ENCODE measurements around the gene PRR7. TPM values are rescaled to one million over a fixed set of nuclear protein-coding genes. Genes with fewer than 3 reads are reported as not detected.

PRR7 gene
- total and polyA plus RNA-seq, 2 experiments from 2014 or later, result 7.6 to 9.7 TPM

DNA sequence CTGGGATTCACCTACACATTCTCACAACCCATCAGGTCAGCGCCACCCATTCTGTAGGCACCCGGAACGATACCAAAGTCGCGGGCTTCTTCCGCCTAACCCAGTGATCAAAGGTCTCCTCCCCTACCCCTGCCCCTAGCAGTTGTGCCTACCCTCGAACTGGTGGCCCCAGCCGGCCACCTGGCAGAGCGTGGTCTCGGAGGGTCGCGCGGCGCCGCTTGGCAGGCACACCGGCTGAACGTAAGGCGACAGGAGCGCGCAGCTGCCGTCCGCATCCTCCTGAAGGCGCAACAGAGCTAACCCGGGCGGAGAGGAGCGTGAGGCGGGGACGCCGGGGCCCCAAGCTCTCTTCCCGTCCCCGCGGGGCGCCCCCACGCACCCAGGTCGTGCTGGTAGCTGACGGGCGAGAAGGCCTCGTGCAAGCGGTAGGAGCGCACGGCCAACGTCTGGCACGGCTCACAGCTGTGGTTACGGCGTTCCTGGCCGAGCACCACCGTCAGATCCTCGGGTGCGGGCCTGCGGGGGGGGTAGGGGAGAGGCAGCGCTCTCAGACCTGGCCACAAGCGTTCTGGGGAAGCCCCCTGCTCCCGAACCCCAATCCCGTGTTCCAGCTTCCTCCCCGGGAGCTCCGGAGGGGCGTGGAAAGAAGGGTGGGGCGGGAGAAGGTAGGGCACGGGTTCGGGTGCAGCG is 43.4 kb upstream of the PRR7 start:
- Histone ChIP-seq H2AFZ (peak overlapping the region; percentile 99), H3K79me2 (replicated peaks; ENCODE audit: insufficient read depth) (no peaks in the 10 kb centered on the region), H3K27ac (ENCODE audit: low read depth) (no peak overlapping the region), H3K4me1 (ENCODE audit: insufficient read depth) (peaks cover 6% of the 10 kb centered on the region; the same call in 1 of the 2 replicates), H3F3A (replicated peaks; ENCODE audit: low read depth) (peaks cover 23% of the 10 kb centered on the region), H3K9me2 (ENCODE audit: insufficient read depth) (peaks cover 3% of the 10 kb centered on the region; the same call in 1 of the 2 replicates), H3K36me3 (ENCODE audit: insufficient read depth) (no peaks in the 10 kb centered on the region), H3K4me2 (peak overlapping the region; percentile 90), H3K4me3 (peak overlapping the region; percentile 71), H3K27me3 (ENCODE audit: insufficient read depth) (peaks cover 84% of the 10 kb centered on the region), H4K20me1 (replicated peaks; ENCODE audit: insufficient read depth) (no peaks in the 10 kb centered on the region)
- Mint-ChIP-seq H3K4me3 (peak overlapping the region; percentile 78), H3K36me3 (ENCODE audit: low read depth) (no peaks in the 10 kb centered on the region), H3K27ac (no peak overlapping the region), H3K27me3 (ENCODE audit: insufficient read depth, low read depth, poor library complexity) (peaks cover 64% of the 10 kb centered on the region), H3K4me1 (peaks cover 18% of the 10 kb centered on the region; the same call in 2 of the 3 replicates), H3K9me3 (no peaks in the 10 kb centered on the region)
- DNase-seq (ENCODE audit: low spot score) (peak; percentile 65), ATAC-seq (peak; percentile 19)
- TF ChIP-seq EZH2 (IDR thresholded peaks at IDR 0.05; ENCODE audit: low read depth, unreplicated experiment) (peak; percentile 41), NANOG (IDR thresholded peaks at IDR 0.05; ENCODE audit: borderline replicate concordance) (no peak), POLR2AphosphoS5 (IDR thresholded peaks at IDR 0.05; ENCODE audit: low read depth) (0 out of 2 replicates have a peak, but pooled peaks have one; percentile 24)
- TF ChIP-seq, protein P1, sequence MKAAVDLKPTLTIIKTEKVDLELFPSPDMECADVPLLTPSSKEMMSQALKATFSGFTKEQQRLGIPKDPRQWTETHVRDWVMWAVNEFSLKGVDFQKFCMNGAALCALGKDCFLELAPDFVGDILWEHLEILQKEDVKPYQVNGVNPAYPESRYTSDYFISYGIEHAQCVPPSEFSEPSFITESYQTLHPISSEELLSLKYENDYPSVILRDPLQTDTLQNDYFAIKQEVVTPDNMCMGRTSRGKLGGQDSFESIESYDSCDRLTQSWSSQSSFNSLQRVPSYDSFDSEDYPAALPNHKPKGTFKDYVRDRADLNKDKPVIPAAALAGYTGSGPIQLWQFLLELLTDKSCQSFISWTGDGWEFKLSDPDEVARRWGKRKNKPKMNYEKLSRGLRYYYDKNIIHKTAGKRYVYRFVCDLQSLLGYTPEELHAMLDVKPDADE (IDR thresholded peaks at IDR 0.05), result no peak

DNA sequence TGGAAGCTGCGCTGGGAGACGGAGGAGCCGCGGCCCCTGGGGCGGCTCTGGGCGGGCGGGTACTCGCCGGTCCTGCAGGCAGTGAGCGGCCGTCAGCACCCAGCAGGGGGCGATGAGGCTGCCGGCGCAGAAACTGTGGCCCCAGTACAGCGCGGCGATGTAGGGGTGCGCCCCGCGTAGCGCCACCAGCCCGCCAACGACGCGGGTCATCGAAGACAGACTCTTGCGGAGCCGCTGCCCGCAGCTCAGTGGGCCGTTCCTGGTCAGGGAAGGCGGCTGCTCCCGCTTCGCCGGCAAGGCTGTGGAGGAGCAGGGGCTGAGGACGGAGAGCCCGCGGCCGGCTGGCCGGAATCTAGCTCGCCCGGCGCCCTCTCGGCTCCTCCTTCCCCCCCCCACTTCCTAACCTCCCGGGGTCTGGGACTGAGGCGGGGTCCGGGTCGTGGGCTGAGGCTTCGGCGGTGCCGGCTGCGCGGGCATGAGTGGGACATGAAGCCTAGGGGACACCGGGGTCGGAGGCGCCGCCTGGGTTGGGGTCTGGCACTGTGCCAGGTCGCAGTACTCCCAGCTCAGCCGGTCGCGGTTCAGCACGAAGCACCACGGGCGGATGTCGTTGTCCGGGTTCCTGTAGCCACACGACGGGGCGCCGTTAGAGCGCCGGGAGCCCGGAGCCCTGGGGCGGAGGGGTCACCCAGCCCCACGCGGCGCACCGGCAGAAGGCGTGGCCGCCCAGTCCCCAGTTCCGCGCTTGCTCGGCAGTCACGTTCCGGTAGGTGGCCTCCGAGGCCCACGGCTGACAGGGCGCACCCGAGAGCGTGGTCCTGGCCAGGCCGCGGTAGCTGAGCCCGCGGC is 42.6 kb upstream of the PRR7 start:
- H3K27me3 Mint-ChIP-seq (ENCODE audit: insufficient read depth, low read depth, poor library complexity), result peaks cover 64% of the 10 kb centered on the region
- peak overlapping the region; percentile 71 for H3K4me3 ChIP-seq
- H3K36me3 ChIP-seq (ENCODE audit: insufficient read depth), result no peaks in the 10 kb centered on the region
- H3K27ac Mint-ChIP-seq, result no peak overlapping the region
- peak overlapping the region; percentile 78 for H3K4me3 Mint-ChIP-seq
- H2AFZ ChIP-seq, result peak overlapping the region; percentile 99
- H3K27ac ChIP-seq (ENCODE audit: low read depth), result no peak overlapping the region
- no peaks in the 10 kb centered on the region for H3K79me2 ChIP-seq (replicated peaks; ENCODE audit: insufficient read depth)
- no peaks in the 10 kb centered on the region for H3K9me3 Mint-ChIP-seq
- DNase-seq (ENCODE audit: low spot score) (peak; percentile 80), ATAC-seq (peak; percentile 54)
- peaks cover 12% of the 10 kb centered on the region; the same call in 2 of the 3 replicates for H3K4me1 Mint-ChIP-seq
- TF ChIP-seq EZH2 (IDR thresholded peaks at IDR 0.05; ENCODE audit: low read depth, unreplicated experiment) (peak; percentile 24), STAT1 (IDR thresholded peaks at IDR 0.05; ENCODE audit: unreplicated experiment) (no peak), POLR2AphosphoS5 (IDR thresholded peaks at IDR 0.05; ENCODE audit: low read depth) (no peak), EZH2phosphoT487 (IDR thresholded peaks at IDR 0.05; ENCODE audit: unreplicated experiment) (no peak), ZNF114 (CRISPR knock-in tag; IDR thresholded peaks at IDR 0.05) (no peak)
- TF ChIP-seq, protein P2, sequence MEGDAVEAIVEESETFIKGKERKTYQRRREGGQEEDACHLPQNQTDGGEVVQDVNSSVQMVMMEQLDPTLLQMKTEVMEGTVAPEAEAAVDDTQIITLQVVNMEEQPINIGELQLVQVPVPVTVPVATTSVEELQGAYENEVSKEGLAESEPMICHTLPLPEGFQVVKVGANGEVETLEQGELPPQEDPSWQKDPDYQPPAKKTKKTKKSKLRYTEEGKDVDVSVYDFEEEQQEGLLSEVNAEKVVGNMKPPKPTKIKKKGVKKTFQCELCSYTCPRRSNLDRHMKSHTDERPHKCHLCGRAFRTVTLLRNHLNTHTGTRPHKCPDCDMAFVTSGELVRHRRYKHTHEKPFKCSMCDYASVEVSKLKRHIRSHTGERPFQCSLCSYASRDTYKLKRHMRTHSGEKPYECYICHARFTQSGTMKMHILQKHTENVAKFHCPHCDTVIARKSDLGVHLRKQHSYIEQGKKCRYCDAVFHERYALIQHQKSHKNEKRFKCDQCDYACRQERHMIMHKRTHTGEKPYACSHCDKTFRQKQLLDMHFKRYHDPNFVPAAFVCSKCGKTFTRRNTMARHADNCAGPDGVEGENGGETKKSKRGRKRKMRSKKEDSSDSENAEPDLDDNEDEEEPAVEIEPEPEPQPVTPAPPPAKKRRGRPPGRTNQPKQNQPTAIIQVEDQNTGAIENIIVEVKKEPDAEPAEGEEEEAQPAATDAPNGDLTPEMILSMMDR (conservative IDR thresholded peaks at IDR 0.05; ENCODE audit: low read depth in 2 of 2), result peak; percentile 31 to 73; a peak in 3 of 4 replicates
- TF ChIP-seq, protein P3, sequence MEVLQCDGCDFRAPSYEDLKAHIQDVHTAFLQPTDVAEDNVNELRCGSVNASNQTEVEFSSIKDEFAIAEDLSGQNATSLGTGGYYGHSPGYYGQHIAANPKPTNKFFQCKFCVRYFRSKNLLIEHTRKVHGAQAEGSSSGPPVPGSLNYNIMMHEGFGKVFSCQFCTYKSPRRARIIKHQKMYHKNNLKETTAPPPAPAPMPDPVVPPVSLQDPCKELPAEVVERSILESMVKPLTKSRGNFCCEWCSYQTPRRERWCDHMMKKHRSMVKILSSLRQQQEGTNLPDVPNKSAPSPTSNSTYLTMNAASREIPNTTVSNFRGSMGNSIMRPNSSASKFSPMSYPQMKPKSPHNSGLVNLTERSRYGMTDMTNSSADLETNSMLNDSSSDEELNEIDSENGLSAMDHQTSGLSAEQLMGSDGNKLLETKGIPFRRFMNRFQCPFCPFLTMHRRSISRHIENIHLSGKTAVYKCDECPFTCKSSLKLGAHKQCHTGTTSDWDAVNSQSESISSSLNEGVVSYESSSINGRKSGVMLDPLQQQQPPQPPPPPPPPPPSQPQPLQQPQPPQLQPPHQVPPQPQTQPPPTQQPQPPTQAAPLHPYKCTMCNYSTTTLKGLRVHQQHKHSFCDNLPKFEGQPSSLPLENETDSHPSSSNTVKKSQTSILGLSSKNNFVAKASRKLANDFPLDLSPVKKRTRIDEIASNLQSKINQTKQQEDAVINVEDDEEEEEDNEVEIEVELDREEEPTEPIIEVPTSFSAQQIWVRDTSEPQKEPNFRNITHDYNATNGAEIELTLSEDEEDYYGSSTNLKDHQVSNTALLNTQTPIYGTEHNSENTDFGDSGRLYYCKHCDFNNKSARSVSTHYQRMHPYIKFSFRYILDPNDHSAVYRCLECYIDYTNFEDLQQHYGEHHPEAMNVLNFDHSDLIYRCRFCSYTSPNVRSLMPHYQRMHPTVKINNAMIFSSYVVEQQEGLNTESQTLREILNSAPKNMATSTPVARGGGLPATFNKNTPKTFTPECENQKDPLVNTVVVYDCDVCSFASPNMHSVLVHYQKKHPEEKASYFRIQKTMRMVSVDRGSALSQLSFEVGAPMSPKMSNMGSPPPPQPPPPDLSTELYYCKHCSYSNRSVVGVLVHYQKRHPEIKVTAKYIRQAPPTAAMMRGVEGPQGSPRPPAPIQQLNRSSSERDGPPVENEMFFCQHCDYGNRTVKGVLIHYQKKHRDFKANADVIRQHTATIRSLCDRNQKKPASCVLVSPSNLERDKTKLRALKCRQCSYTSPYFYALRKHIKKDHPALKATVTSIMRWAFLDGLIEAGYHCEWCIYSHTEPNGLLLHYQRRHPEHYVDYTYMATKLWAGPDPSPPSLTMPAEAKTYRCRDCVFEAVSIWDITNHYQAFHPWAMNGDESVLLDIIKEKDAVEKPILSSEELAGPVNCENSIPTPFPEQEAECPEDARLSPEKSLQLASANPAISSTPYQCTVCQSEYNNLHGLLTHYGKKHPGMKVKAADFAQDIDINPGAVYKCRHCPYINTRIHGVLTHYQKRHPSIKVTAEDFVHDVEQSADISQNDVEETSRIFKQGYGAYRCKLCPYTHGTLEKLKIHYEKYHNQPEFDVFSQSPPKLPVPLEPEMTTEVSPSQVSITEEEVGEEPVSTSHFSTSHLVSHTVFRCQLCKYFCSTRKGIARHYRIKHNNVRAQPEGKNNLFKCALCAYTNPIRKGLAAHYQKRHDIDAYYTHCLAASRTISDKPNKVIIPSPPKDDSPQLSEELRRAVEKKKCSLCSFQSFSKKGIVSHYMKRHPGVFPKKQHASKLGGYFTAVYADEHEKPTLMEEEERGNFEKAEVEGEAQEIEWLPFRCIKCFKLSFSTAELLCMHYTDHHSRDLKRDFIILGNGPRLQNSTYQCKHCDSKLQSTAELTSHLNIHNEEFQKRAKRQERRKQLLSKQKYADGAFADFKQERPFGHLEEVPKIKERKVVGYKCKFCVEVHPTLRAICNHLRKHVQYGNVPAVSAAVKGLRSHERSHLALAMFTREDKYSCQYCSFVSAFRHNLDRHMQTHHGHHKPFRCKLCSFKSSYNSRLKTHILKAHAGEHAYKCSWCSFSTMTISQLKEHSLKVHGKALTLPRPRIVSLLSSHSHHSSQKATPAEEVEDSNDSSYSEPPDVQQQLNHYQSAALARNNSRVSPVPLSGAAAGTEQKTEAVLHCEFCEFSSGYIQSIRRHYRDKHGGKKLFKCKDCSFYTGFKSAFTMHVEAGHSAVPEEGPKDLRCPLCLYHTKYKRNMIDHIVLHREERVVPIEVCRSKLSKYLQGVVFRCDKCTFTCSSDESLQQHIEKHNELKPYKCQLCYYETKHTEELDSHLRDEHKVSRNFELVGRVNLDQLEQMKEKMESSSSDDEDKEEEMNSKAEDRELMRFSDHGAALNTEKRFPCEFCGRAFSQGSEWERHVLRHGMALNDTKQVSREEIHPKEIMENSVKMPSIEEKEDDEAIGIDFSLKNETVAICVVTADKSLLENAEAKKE (CRISPR knock-in tag; IDR thresholded peaks at IDR 0.05), result no peak
- H3K4me1 ChIP-seq (ENCODE audit: insufficient read depth), result peaks cover 6% of the 10 kb centered on the region; the same call in 1 of the 2 replicates
- H4K20me1 ChIP-seq (replicated peaks; ENCODE audit: insufficient read depth), result no peaks in the 10 kb centered on the region
- H3K9me2 ChIP-seq (ENCODE audit: insufficient read depth), result peaks cover 3% of the 10 kb centered on the region; the same call in 1 of the 2 replicates
- peak overlapping the region; percentile 90 for H3K4me2 ChIP-seq
- peaks cover 23% of the 10 kb centered on the region for H3F3A ChIP-seq (replicated peaks; ENCODE audit: low read depth)
- no peaks in the 10 kb centered on the region for H3K36me3 Mint-ChIP-seq (ENCODE audit: low read depth)
- peaks cover 84% of the 10 kb centered on the region for H3K27me3 ChIP-seq (ENCODE audit: insufficient read depth)

Data from GM23338 (cell line).